Muscle of arm (tissue), 14 donors: ENCODE results near the gene OTOP3. TPM values are rescaled to one million over a fixed set of nuclear protein-coding genes. Genes with fewer than 3 reads are reported as not detected.
"Not testable (repeated sequence)": the region's sequence is repeated elsewhere in the genome, so short reads cannot be mapped to it uniquely, and the experiment has no call there.

ENCODE experiments used
- DNase-seq: peaks from one replicate; pipeline ENCODE4 v3.0.0-alpha.2; 2013
- long read RNA-seq, 11 donors: transcript quantifications; one replicate each; lab custom pipeline, GENCODE V29; 2026
- polyA plus RNA-seq, 12 donors: library from polyadenylated mRNA; unstranded; fragments of 120-200 nt; gene quantifications; one replicate each; pipeline ENCODE4 v1.2.1, GENCODE V29; 2013; ENCODE audit not compliant: insufficient read length in 12 of 12

OTOP3 gene
- polyA plus RNA-seq = not detected
- long read RNA-seq, donor 1 = 0 reads
- long read RNA-seq, donor 2 = 0 reads
- long read RNA-seq, donor 3 = 0 reads
- long read RNA-seq, donor 4 = 0 reads
- long read RNA-seq, donor 5 = 0 reads
- long read RNA-seq, donor 6 = 0 reads
- long read RNA-seq, donor 7 = 0 reads
- long read RNA-seq, donor 8 = 0 reads
- long read RNA-seq, donor 9 = 0 reads
- long read RNA-seq, donor 10 = 0 reads
- long read RNA-seq, donor 11 = 0 reads

- DNase-seq = no peak
These were observed at the start of gene OTOP3 for GRCh38 chr17:74935585-74936469. TSS of gene OTOP3 (plus strand) at chr17:74935898. CDS start at chr17:74935922, 24 bp downstream.

GRCh38 chr17:74888469-74888868 lies 47.2 kb upstream of the OTOP3 start:
- no peak for DNase-seq

- DNase-seq = no peak
These were observed 45.1 kb upstream of the OTOP3 start for GRCh38 chr17:74890554-74890953.

- DNase-seq = no peak
These were observed 43.5 kb upstream of the OTOP3 start for GRCh38 chr17:74892013-74892841.

GRCh38 chr17:74892974-74893911 lies 42.5 kb upstream of the OTOP3 start, which contains the start of gene FADS6:
TSS of gene FADS6 (minus strand) at chr17:74893633. CDS start at chr17:74893595, 38 bp downstream.
- DNase-seq = no peak

GRCh38 chr17:74893936-74894671 lies 41.6 kb upstream of the OTOP3 start:
- no peak for DNase-seq

- DNase-seq = no peak
These were observed 37.2 kb upstream of the OTOP3 start for GRCh38 chr17:74898376-74898946.

- no peak for DNase-seq
These were observed 35.5 kb upstream of the OTOP3 start for GRCh38 chr17:74900208-74900607.

GRCh38 chr17:74901353-74902135 lies 34.2 kb upstream of the OTOP3 start:
- no peak for DNase-seq

- DNase-seq = no peak
These were observed 32.7 kb upstream of the OTOP3 start for GRCh38 chr17:74903034-74903433.

GRCh38 chr17:74903671-74904070 lies 32.0 kb upstream of the OTOP3 start:
- no peak for DNase-seq

GRCh38 chr17:74904687-74905409 lies 30.9 kb upstream of the OTOP3 start:
- DNase-seq = no peak

GRCh38 chr17:74906214-74906793 lies 29.4 kb upstream of the OTOP3 start:
- not testable (repeated sequence) for DNase-seq

- no peak for DNase-seq
These were observed 28.7 kb upstream of the OTOP3 start for GRCh38 chr17:74907012-74907411.

GRCh38 chr17:74909097-74909496 lies 26.6 kb upstream of the OTOP3 start:
- not testable (repeated sequence) for DNase-seq

GRCh38 chr17:74911423-74911822 lies 24.3 kb upstream of the OTOP3 start:
- not testable (repeated sequence) for DNase-seq

- no peak for DNase-seq
These were observed 19.4 kb upstream of the OTOP3 start for GRCh38 chr17:74916136-74916850.
